NOMO-1 treated with dmso at 0.1 percent for 144 hours (cell line): ENCODE data around the gene MARK3.

ENCODE experiments used
- DNase-seq: peaks from one replicate; lab custom pipeline; 2025; ENCODE audit not compliant: unreplicated experiment; lab: John Stamatoyannopoulos, UW

MARK3 gene

GRCh38 chr14:103393676-103394626 is 8.7 kb downstream of the MARK3 start:
- DNase-seq: no peak

GRCh38 chr14:103395244-103395643 is 10.0 kb downstream of the MARK3 start:
- no peak for DNase-seq

GRCh38 chr14:103396463-103396862 is 11.2 kb downstream of the MARK3 start:
- DNase-seq: no peak

GRCh38 chr14:103398427-103399195 is 13.4 kb downstream of the MARK3 start:
- no peak for DNase-seq

- no peak for DNase-seq
Observed at GRCh38 chr14:103400537-103400936, 15.3 kb downstream of the MARK3 start.

- no peak for DNase-seq
Observed at GRCh38 chr14:103401223-103402214, 16.3 kb downstream of the MARK3 start.

GRCh38 chr14:103402695-103403094 is 17.5 kb downstream of the MARK3 start:
- no peak for DNase-seq

- DNase-seq: no peak
Observed at GRCh38 chr14:103404032-103404918, 19.1 kb downstream of the MARK3 start.

- DNase-seq: no peak
Observed at GRCh38 chr14:103404920-103405319, 19.7 kb downstream of the MARK3 start.

GRCh38 chr14:103408491-103409155 is 23.4 kb downstream of the MARK3 start:
- DNase-seq: no peak

- no peak for DNase-seq
Observed at GRCh38 chr14:103416916-103417315, 31.7 kb downstream of the MARK3 start.

GRCh38 chr14:103418481-103418818 is 33.2 kb downstream of the MARK3 start:
- peak; percentile 74 for DNase-seq

GRCh38 chr14:103421556-103421955 is 36.3 kb downstream of the MARK3 start:
- DNase-seq: no peak

GRCh38 chr14:103423050-103423461 is 37.8 kb downstream of the MARK3 start:
- no peak for DNase-seq

- no peak for DNase-seq
Observed at GRCh38 chr14:103427485-103428443, 42.5 kb downstream of the MARK3 start.

GRCh38 chr14:103428723-103429556 is 43.7 kb downstream of the MARK3 start:
- no peak for DNase-seq

- no peak for DNase-seq
Observed at GRCh38 chr14:103430358-103430757, 45.1 kb downstream of the MARK3 start.
